LNCaP clone FGC (cell line): Measurements from ENCODE around the gene SHCBP1L.
"Not testable (repeated sequence)": the region's sequence is repeated elsewhere in the genome, so short reads cannot be mapped to it uniquely, and the experiment has no call there.

Experiments used
- DNase-seq: peaks from one replicate; pipeline ENCODE4 v3.0.0-alpha.2; 2011; ENCODE audit warnings: low read depth
- H3K4me3 ChIP-seq: 2 replicates; pipeline ENCODE4 v1.5.1; 2011; ENCODE audit warnings: mild to moderate bottlenecking, low read depth, low read length, control low read depth
- CTCF ChIP-seq: IDR thresholded peaks from 2 replicates; pipeline ENCODE4 v1.5.1; 2012; ENCODE audit warnings: mild to moderate bottlenecking; ENCODE audit not compliant: control insufficient read depth, insufficient read depth; ENCODE audit errors: extremely low read depth

Gene SHCBP1L

GRCh38 chr1:182955596-182956588 is 2.9 kb upstream of the SHCBP1L start:
- no peak for TF ChIP-seq CTCF
- no peak for DNase-seq
- no peak overlapping the region for H3K4me3 ChIP-seq

DNA sequence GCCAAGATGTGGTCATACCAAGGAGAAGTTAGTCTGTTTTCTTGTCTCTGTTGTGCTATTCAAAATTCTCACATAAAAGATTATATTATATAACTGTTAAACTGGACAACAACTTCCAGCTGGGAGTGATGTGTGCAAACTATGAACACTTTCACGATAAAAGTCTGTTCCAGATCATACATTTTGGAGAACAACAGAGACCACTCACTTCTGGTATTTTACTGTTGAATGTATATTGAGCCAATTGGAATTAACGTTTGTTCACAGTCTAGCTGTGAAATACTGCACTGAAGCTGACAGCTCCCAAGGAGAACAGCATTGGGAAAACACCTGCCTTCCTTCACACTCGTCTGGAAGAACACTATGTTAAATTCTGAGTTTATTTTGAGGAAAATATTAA is 860 bp upstream of the SHCBP1L start:
- TF ChIP-seq CTCF, result no peak
- H3K4me3 ChIP-seq, result no peak overlapping the region
- DNase-seq, result no peak

DNA sequence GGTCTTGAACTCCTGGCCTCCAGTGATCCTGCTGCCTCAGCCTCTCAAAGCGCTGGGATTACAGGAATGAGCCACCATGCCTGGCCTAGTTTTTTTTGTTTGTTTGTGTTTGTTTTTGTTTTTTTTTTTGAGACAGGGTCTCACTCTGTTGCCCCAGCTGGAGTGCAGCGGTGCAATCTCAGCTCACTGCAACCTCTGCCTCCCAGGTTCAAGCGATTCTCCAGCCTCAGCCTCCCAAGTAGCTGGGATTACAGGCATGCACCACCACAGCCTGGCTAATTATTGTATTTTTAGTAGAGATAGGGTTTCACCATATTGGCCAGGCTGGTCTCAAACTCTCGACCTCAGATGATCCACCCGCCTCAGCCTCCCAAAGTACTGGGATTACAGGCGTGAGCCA is 9.6 kb downstream of the SHCBP1L start:
- H3K4me3 ChIP-seq, result not testable (repeated sequence)

GRCh38 chr1:182942145-182942544 is 10.8 kb downstream of the SHCBP1L start:
- not testable (repeated sequence) for H3K4me3 ChIP-seq, DNase-seq

More for the DNA sequence above, 9.6 kb downstream of the SHCBP1L start:
- DNase-seq, result not testable (repeated sequence)

DNA sequence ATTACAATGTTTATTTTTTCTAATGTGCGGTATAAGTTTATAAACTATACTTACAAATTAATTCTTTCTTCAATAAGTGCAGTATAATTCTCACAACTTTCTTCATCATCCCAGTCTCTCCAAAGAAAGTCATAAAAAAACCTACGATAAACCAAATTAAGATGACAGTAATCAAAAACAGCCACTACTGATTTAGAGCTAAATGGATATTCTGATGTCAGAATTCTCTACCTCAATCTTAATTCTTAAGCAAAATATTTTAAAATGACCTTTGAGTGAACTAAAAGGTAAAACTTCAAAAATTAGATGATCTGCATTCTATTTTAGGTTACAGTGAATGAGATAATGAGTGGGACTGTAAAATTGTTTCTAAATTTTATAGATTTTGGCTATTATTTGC is 13.6 kb downstream of the SHCBP1L start:
- no peak for TF ChIP-seq CTCF
- H3K4me3 ChIP-seq, result no peak overlapping the region
- DNase-seq, result no peak

- no peak for TF ChIP-seq CTCF
- H3K4me3 ChIP-seq, result no peak overlapping the region
- no peak for DNase-seq
Measured at GRCh38 chr1:182935716-182936115, 17.2 kb downstream of the SHCBP1L start.

- no peak overlapping the region for H3K4me3 ChIP-seq
- DNase-seq, result no peak
- no peak for TF ChIP-seq CTCF
Measured at GRCh38 chr1:182930985-182931384, 22.0 kb downstream of the SHCBP1L start.
